NCI-H128 (cell line): ENCODE data around the gene NSMCE1.

ENCODE experiments used
- DNase-seq: peaks from one replicate; lab custom pipeline; 2025; ENCODE audit not compliant: unreplicated experiment; lab: John Stamatoyannopoulos, UW

Gene NSMCE1

DNA sequence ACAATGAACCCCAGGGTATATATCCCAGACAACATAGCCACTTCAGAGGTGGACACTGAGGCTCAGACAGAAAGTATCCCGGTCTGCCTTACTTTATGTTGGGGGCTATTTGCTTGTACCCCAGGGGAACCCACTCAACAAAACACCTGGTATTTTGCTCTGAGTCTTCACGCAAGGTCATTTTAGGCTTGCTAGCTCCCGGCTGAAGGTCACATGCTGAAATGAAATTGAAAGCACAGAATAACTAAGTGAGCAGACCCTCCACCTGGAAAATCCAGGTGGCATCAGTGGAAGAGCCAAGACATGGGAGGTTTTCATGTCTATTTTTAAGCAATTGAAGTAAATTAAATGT lies 69.4 kb downstream of the NSMCE1 start:
- no peak for DNase-seq

DNA sequence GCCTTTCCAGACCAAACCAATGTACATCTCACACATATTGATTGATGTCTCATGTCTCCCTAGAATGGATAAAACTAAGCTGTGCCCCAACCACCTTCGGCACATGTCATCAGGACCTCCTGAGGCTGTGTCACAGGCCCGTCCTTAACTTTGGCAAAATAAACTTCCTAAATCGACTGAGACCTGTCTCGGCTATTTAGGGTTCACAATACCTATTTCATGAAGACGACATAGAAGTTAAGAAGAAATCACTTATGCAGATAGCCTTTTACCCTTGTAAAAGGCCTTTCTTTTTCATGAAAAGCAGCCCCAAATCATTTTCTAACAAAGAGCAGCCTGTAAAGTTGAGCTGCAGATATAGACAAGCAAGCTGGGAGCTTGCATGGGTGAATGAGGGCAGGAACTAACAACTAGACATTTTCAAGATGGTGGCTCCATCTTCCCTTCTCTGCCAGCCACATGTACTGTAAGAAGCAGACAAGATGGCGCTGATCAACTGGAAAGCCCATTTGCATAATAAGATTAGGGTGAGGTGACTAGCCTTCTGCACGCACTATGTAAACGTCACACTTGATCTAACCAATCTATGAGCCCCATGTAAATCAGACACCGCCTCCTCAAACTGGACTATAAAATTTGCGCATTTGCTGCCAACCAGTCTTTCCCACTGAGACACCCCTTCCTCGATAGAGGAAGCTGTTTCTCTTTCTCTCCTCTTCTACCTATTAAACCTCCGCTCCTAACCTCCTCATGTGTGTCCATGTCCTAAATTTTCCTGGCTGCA lies 69.9 kb downstream of the NSMCE1 start:
- DNase-seq = no peak

DNA sequence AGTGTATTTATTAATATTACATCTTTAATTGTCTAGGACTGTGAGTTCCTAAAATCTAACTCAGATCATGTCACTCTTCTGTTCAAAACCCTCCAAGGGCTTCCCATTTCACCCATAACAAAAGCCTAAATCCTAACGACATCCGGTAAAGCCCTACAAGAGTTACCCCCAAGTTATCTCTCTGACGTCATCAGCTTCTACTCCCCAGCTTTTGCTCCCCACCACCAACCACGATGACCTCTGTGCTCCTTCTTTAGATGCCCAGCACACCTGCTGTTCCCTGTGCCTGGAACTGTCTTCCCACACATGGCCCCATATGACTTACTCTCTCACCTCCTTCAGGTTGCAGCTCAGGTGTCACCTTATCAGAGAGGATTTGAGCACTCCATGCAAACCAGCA lies 71.6 kb downstream of the NSMCE1 start:
- no peak for DNase-seq

DNA sequence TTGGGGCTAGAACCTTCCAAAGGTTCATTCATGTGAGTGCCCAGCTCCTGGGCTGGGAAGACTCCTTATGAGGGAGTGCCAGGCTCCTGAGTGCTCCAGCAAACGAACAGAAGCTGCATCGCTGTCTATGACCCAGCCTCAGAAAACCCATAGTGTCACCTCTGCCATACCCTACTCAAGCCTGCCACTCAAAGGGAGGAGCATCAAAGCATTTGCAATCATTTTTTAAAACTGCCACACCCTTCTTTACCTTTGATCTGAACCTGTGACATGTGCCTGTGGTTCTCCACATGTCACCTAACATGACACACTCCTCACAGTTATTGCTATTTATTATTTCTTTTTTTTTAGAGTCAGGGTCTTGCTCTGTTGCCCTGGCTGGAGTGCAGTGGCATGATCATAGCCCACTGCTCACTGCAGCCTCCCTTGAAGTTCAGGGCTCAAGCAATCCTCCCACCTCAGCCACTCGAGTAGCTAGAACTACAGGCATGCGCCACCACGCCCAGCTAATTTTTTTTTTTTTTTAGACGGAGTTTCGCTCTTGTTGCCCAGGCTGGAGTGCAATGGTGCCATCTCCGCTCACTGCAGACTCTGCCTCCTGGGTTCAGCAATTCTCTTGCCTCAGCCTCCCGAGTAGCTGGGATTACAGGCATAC lies 72.5 kb downstream of the NSMCE1 start:
- no peak for DNase-seq

DNA sequence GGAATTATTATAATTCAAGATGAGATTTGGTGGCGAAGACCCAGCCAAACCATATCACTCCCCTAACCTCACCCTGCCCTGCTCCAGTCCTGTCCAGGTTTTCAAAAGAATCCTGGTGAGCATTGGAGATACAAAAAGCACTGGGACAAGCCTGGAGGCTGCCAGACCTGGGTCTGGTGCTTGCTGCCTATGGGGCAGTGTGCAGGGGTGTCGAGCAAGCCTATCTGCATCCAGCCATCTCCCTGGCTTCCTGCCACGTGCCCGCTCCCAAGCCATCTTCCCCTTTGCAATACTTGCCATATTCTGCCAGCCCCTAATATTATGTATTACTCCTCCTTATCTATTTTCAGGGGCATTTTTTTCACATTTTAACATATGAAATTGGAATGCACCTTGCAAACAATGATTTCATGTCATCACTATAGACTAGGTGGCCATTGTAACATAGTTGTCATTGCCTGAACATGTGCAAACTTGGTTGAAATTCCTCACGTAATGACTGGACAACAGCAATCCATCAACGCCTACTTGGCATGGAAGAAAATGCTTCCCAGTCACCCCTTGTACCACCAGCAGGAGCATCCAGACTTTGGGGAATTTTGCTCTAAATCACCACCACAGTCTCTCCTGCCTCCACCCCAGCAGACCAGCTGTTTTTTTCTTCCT lies 73.4 kb downstream of the NSMCE1 start:
- no peak for DNase-seq

DNA sequence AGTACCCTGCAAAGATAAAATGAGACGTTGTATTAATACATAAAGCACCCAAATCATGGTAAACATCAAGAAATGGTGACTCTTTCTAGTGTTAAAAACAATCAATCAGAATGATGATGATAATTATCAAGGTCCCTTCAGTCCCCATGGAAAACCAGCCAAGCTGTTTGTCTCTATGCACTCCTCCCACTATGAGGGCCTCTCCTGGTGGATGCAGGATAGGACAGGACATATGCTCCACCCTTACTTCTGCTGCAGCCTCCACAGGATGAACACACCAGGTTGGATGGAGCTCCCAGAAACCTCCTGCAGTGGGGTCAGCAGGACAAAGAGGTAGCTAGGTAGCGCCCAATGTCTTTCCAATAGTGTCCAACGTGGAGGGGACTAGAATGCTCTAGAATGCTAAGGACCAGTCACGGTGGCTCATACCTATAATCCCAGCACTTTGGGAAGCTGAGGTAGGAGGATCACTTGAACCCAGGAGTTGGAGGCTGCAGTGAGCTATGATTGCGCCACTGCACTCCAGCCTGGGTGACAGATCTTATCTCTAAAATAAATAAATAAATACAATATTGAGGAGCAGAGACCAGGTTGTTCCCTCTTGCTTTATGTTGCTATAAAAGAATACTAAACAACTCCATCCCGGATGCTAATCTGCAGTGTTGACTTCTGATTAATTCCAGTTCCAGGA lies 75.1 kb downstream of the NSMCE1 start:
- no peak for DNase-seq

DNA sequence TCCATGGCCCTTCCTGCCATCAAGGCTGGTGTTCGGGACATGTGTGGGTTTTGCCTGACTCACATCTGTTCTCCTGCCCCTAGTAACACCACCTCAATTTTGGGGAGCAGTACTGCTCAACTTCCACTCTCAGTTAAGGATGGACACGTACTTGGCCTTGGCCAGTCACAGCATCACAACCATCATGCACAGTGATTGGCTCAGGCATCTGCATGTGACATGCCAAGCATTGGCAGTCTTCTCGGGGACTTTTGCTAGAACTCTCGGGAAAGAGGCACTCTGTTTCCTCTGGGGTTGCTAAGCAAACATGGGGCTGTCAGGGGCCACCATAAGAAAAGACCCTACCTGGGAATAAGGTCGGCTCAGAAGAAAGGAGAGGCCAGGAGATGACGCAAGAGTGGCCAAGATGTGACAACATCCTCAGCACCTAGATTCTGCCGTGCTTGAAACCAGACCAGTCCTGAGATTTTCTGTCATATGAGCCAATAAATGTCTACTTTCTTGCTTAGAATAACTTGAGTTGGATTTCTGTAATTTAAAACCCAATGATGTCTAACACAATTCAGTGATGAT lies 77.1 kb downstream of the NSMCE1 start:
- no peak for DNase-seq

DNA sequence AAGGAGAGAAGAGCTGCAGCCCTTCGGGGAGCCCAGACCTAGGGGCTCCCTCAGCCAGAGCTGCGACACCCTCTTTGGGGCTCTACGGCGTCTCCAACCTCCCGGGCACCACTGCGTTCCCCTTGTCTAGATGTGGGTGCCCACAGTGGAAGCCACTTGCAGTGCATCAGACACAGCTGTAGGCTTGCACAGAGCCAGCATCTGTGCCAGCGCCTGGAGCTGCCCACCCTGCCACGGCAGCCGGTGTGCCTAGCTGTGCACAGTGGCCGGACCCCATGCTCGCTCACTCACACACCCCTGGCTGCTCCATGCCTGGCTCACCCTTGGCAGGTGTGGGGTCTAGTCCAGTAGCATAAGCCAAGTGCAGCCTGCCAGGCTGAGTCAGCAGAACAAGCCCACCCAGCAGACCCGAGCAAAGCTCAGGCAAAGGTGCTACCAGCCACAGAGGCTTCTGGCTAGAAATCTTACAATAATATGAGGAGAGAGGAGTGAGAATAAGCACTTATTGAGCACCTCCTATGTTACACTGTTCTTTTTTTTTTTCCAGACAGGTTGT lies 78.2 kb downstream of the NSMCE1 start:
- no peak for DNase-seq

DNA sequence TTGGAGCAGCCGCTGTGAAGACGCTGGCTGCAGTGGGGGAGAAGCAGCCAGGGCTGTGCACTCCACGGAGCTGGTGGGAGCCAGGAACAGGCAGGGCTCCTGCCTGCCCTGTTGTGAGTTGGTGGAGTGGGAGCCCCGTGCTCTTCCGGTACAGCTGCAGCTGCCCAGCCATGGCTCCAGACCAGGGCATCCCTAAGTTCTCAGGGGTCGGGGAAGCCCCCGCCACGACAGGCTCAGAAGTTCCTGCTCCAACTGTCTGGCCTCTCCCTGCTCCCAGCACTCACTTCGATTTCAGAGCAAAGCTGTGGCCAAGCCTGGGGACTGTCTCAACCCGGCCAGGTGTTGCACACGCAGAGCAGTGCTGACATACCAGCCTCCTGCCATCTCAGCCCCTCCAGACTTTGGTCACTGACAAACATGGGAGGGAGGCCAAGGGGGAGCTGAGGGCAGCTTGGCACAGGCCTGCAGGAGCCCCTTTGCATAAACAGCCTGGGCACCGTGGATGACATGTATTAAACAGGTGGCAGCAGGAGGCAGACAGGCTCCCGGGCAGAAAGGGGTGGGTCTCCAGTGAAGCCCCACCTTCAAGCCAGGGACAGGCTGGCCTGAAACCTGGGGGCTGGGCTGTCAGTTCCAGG lies 79.1 kb downstream of the NSMCE1 start:
- no peak for DNase-seq

DNA sequence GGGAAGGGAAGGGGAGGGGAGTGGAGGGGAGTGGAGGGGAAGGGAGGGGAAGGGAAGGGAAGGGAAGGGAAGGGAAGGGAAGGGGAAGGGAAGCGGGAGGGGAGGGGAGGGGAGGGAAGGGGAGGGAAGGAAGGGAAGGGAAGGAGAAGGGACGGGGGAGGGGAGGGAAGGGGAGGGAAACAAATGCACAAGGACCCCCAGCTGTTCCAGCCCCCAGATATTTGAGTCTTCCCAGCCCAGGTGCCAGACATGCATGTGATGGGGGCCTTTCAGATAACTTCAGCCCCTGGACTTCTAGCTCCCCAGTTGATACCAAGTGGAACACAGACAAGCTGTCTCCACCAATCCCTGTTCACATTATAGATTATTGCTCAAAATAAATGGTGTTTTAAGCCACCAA lies 79.9 kb downstream of the NSMCE1 start:
- DNase-seq = no peak

DNA sequence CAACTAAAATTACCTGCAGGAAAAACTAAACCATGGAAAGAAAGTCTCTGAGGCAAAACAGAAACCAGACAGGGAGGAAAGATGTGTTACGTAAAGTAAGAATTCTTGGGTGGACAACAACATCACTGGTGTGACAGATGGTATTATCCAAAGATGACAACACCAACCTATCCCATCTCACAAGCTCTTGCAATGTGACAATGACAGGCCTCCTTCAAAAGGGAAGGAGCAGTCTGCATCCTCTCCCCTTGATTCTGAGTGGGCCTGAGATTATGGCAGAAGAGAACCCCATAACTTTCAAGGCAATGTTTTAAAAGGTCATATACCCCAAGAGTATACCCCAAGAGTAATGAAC lies 82.8 kb downstream of the NSMCE1 start:
- no peak for DNase-seq

DNA sequence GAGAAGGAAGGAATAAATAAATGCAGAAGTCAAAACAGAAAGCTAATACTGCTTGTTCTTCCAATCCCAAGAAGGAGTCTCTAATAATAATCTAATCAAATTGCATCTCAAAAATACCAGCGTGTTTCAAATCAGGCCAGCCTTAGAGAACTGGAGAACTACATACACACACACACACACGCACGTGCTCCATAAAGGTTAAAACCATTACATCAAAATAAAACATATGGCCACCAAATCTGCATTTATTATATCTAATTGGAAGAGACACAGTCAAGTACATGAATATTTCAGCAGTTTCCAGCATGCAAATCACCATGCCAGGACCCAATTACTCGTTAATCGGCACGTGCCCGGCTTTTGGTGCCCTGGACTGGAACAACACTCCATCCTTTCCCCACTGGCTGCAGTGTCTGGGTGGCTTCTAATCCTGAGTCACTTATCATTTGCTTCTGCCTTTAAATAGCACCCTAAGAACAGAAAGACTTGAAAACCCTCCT lies 85.6 kb downstream of the NSMCE1 start:
- no peak for DNase-seq

DNA sequence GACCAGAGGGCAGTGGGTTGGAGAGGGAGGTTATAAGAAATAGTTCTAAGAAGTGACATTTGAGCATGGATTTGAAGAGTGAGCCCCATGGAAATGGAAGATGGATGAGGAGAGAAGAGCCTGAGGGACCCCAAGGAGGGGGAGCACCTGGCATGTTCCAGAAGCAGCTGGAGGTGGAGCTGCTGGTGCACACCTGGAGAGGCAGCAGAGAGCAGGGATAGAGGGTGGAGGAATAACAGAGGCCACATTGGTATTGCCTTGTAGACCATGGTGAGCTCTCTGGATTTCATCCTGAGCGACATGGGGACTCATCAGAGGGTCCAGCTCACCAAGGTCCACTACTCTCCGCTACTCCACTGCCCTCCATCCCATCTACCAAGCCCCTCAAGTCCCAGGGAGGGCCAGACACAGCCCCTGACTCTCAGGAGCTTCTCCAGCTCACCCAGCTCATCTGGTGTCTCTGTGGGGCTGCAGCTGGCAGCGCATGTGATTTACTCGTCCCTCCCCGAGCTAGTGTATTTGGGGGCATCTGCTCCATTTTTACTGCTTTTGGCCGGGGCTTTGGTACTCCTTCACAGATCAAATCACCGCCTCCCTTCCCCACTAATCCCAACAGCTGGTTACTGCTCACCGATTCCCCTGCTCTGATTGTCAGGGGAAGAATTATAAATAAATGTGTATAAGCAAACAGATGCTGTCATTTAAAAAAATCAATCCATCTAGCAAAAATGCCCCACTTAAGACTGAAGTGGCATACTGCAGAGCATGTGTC lies 87.4 kb downstream of the NSMCE1 start:
- no peak for DNase-seq

DNA sequence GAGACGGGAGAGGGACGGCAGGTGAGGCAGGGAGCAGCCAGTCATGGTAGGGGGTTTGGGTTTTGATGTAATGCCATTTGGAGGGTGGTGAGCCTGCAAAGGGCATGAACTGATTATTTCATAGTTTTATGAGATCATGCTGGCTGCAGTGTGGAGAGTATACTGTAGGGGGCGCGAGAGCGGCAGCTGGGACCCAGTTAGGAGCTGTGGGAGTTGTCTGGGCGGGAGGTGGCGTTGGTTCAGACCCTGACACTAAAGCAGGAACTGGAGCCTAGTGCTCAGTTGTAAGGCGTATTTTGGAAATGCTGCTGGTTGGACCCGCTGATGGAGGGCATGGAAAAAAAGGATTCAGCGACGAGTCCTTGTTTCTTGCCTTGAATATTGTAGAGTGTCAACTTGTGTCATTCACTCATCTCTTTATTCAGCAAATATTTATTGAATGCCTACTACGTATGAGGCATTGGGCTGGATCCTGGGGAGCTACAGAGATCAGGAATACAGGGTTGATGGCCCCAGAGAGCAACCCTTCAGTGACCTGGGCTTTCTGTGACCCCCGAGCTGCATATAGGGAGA lies 89.0 kb downstream of the NSMCE1 start:
- DNase-seq = no peak

DNA sequence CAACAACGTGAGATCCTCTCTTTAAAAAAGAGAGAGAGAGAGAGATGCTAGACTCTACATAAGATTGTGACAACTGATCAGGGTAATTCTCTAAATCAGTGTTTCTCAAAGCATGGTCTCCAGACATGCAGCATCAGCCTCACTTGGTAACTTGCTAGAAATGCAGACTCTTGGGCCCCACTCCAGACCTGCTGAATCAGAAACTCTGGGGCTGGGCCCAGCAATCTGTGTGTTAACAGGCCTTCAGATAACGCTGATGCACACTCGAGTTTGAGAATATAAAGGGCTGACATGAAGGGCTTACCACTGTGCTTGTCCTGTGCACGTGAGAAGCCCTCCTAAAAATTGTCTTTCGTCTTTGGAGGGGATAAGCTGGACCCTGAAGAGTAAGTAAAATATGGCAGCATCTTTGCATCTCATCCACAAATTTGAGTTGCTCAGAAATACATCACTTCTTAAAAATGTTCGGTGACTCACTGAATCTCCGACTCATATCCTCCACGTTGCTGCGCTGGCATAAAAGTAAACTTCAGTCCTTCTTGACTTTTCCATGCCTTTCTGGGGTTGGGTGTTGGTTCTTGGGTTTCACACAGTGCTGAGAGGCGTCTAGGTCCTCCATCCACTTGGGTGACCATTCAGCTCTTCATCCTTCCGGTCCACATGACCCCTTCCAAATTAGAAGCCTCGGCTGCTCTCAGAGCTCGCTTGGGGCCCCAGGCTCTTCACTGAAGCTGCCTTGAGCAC lies 91.4 kb downstream of the NSMCE1 start:
- DNase-seq = no peak

DNA sequence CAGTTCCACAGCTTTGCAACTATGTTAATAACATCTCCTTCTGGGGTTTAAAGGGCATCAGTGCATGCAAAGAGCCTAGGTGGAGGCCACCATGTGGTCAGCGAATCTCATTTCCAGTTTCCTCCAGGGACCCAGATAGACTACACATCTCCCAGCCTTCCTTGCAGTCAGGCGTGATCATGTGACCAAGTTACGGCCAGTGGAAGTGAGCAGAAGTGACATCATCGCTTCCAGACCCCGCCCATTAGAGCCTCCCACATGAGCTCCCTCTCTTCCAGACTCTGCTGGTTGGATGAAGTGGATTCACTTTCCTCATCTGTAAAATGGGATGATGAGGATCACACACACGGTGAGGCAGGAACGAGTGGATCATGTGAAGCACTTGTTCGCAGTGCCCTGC lies 92.7 kb downstream of the NSMCE1 start:
- no peak for DNase-seq
